Measurements from ENCODE around the gene TBC1D21. TPM values are rescaled to one million over a fixed set of nuclear protein-coding genes. Genes with fewer than 3 reads are reported as not detected.

The TBC1D21 gene
- not detected in 2 replicates for total RNA-seq (2014; rRNA removed; shearing (Covaris generic))

DNA sequence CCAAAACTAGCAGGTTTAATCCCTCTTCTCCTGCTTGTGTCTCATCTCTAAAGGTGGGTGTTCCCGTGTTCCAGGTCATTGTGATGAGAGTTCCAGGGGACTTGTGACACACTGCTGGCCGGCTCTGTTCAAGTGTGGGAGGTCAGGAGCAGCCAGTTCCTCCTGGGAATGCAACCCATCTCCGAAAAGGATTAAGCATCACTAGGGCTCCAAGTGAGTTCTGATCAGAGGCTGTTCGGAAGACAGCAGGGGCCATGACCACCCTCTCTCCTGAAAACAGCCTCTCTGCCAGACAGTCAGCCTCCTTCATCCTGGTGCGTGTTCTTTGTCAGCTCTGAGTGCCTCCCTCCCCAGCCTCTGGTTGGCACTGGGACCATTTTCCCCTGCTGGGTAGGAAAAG lies at the start of gene TBC1D21:
TBC1D21 (plus strand) TSS at position 109 of the 400 bp plus-strand sequence; CDS start at position 255, 146 bp downstream.

DNA sequence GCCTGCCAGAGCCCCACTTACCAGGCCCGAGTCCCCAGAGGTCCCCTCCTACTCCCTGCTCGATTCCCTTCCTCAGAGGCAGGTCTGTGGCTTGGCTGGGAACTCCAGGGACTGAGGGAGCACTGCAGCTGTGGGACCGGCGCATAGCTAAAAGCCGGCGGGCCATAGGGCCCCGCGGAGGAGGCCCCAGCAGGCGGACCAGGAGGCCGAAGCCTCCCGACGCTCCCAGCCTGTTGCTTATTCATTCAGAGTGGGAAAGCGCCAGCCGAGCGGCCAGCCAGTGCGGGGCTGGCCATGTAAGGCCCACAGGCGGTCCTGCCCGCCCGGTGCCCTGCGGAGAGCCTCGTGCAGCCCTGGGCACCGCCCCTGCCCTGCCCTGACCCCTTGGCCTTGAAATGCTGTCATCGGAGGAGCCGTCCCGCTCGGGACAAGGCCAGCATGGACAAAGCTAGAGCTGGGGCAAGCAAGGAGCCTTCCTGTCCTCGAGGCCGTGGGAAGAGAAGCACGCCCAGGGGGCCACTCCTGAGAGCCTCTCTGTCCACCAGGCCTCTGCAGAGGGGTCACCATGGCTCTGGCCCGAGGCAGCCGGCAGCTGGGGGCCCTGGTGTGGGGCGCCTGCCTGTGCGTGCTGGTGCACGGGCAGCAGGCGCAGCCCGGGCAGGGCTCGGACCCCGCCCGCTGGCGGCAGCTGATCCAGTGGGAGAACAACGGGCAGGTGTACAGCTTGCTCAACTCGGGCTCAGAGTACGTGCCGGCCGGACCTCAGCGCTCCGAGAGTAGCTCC lies 53.0 kb downstream of the TBC1D21 start, which contains the start of gene LOXL1:
LOXL1 (plus strand) TSS at position 244 of the 784 bp plus-strand sequence; CDS start at position 566, 322 bp downstream.

Other genes starting within 250 kb of the TBC1D21 start
- gene NPTN, start 240.2 kb upstream of the TBC1D21 start, total RNA-seq (2014; rRNA removed; shearing (Covaris generic)), result 86.2 and 88.6 TPM in 2 replicates
- 62.0 and 85.1 TPM in 2 replicates for gene CD276, start 189.2 kb upstream of the TBC1D21 start, total RNA-seq (2014; rRNA removed; shearing (Covaris generic))
- gene INSYN1, start 120.2 kb upstream of the TBC1D21 start, total RNA-seq (2014; rRNA removed; shearing (Covaris generic)), result 2.1 and 2.6 TPM in 2 replicates
- gene LOXL1, start 52.9 kb downstream of the TBC1D21 start, total RNA-seq (2014; rRNA removed; shearing (Covaris generic)), result 0.21 and 1.1 TPM in 2 replicates
- 13.1 and 13.3 TPM in 2 replicates for gene STOML1, start 118.7 kb downstream of the TBC1D21 start, total RNA-seq (2014; rRNA removed; shearing (Covaris generic))
- 26.3 and 27.0 TPM in 2 replicates for gene PML, start 121.2 kb downstream of the TBC1D21 start, total RNA-seq (2014; rRNA removed; shearing (Covaris generic))
- 2.4 TPM in 1 of 2 replicates, not detected in the other for gene GOLGA6A, start 209.0 kb downstream of the TBC1D21 start, total RNA-seq (2014; rRNA removed; shearing (Covaris generic))

Measured in A375 (cell line).